Right lobe of liver (tissue), 4 donors: ENCODE results near the gene SAMD11.
"Not testable (repeated sequence)": the region's sequence is repeated elsewhere in the genome, so short reads cannot be mapped to it uniquely, and the experiment has no call there.

Experiments
- POLR2A ChIP-seq: fragments of 450-650 bp; IDR thresholded peaks from one replicate; pipeline ENCODE4 v1.6.1; 2017; ENCODE audit warnings: antibody characterized with exemption, mild to moderate bottlenecking
- TF ChIP-seq, protein P1 (sequence below), 4 donors: fragments of 200-600 bp in 3 of 4; fragments of 450-650 bp in 1 of 4; IDR thresholded peaks; one replicate each; pipeline versions ENCODE4 v1.5.1 to v1.8.0; 2016 to 2022; ENCODE audit warnings: antibody characterized with exemption in 4 of 4, mild to moderate bottlenecking in 2 of 4
- donor health status: DM: no; HTN: no; CAD: no.
- donor health status: DM: no; HTN: no; CAD: no.
- donor health status: DM: no; HTN: yes; CAD: no.

DNA sequence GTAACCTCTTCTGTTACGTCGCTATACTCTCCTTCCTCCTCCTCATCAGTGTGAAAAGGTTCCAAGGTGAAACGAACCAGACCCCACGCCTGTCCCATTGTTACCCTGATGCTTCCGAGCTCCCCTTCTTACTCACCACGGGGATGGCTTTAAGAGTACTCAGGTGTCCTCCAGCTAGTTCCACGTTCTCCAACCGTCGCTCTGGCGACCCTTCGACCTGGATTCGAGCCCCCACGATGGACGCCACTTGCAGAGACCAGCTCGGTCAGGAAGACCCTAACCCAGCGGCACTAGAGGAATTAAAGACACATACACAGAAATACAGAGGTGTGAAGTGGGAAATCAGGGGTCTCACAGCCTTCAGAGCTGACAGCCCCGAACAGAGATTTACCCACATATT is 25.8 kb upstream of the SAMD11 start:
- TF ChIP-seq, protein P1, sequence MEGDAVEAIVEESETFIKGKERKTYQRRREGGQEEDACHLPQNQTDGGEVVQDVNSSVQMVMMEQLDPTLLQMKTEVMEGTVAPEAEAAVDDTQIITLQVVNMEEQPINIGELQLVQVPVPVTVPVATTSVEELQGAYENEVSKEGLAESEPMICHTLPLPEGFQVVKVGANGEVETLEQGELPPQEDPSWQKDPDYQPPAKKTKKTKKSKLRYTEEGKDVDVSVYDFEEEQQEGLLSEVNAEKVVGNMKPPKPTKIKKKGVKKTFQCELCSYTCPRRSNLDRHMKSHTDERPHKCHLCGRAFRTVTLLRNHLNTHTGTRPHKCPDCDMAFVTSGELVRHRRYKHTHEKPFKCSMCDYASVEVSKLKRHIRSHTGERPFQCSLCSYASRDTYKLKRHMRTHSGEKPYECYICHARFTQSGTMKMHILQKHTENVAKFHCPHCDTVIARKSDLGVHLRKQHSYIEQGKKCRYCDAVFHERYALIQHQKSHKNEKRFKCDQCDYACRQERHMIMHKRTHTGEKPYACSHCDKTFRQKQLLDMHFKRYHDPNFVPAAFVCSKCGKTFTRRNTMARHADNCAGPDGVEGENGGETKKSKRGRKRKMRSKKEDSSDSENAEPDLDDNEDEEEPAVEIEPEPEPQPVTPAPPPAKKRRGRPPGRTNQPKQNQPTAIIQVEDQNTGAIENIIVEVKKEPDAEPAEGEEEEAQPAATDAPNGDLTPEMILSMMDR (IDR thresholded peaks at IDR 0.05): not testable (repeated sequence)
- TF ChIP-seq POLR2A: not testable (repeated sequence)
